Gastroesophageal sphincter (tissue), 3 donors: Measurements from ENCODE around the gene KRTAP10-3.

ENCODE experiments used
- CTCF ChIP-seq, 4 experiments: fragments of 200-600 bp in 2 of 4; fragments of 450-650 bp in 2 of 4; sonication (generic) in 1 of 4; IDR thresholded peaks; one replicate each; pipeline ENCODE4 v1.5.1; 2017 to 2019; ENCODE audit warnings: antibody characterized with exemption in 4 of 4, mild to moderate bottlenecking in 2 of 4, moderate library complexity in 2 of 4
- EP300 ChIP-seq: sonication (generic); formaldehyde crosslinking; IDR thresholded peaks from one replicate; pipeline ENCODE4 v1.6.1; 2017; ENCODE audit warnings: antibody characterized with exemption, mild to moderate bottlenecking
- POLR2A ChIP-seq, 2 donors: fragments of 450-650 bp; IDR thresholded peaks; one replicate each; pipeline ENCODE4 v1.6.1; 2017; ENCODE audit warnings: antibody characterized with exemption in 2 of 2, mild to moderate bottlenecking in 2 of 2, moderate library complexity in 1 of 2
- POLR2AphosphoS5 ChIP-seq: sonication (generic); formaldehyde crosslinking; IDR thresholded peaks from one replicate; pipeline ENCODE4 v1.6.1; 2017; ENCODE audit warnings: antibody characterized with exemption

DNA sequence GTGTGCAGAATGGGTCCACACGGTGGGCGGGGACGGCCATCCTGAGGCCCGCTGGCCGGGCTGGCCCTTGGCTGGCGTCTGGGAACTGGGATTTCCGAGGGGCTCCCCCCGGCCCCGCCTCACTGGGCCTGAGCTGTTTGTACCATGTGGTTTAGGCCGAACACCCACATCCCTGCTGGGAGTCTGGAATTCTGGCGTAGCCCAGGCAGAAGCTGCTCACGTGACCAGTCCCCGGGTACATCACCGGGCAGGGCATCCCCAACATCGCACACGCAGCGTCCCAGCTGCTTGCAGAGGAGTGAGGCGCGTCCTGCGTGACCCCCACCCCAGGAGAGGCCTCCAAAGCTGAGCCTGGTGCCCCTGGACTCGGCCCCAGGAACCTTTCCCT lies 43.9 kb upstream of the KRTAP10-3 start:
- TF ChIP-seq POLR2AphosphoS5 (no peak), CTCF (IDR thresholded peaks at IDR 0.05) (no peak), POLR2A (IDR thresholded peaks at IDR 0.05) (no peak), EP300 (no peak)
